ENCODE results near the gene CACNG5.

- TF ChIP-seq, protein P1, sequence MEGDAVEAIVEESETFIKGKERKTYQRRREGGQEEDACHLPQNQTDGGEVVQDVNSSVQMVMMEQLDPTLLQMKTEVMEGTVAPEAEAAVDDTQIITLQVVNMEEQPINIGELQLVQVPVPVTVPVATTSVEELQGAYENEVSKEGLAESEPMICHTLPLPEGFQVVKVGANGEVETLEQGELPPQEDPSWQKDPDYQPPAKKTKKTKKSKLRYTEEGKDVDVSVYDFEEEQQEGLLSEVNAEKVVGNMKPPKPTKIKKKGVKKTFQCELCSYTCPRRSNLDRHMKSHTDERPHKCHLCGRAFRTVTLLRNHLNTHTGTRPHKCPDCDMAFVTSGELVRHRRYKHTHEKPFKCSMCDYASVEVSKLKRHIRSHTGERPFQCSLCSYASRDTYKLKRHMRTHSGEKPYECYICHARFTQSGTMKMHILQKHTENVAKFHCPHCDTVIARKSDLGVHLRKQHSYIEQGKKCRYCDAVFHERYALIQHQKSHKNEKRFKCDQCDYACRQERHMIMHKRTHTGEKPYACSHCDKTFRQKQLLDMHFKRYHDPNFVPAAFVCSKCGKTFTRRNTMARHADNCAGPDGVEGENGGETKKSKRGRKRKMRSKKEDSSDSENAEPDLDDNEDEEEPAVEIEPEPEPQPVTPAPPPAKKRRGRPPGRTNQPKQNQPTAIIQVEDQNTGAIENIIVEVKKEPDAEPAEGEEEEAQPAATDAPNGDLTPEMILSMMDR (IDR thresholded peaks at IDR 0.05) = no peak
- TF ChIP-seq POLR2A (IDR thresholded peaks at IDR 0.05) (no peak), POLR2AphosphoS5 (IDR thresholded peaks at IDR 0.05) (no peak), EP300 (IDR thresholded peaks at IDR 0.05) (no peak)
Observed at GRCh38 chr17:66830451-66830850, 4.5 kb upstream of the CACNG5 start.

Measured in sigmoid colon (tissue), 4 donors.